CD4-positive, alpha-beta T cell treated with Interleukin-15 for 1 hour (primary cell): ENCODE results near the gene RAB40C.

Experiments used
- DNase-seq: peaks from one replicate; pipeline ENCODE4 v3.0.0-alpha.2; 2020

RAB40C gene

GRCh38 chr16:619476-620100 is 29.7 kb downstream of the RAB40C start:
- no peak for DNase-seq

DNA sequence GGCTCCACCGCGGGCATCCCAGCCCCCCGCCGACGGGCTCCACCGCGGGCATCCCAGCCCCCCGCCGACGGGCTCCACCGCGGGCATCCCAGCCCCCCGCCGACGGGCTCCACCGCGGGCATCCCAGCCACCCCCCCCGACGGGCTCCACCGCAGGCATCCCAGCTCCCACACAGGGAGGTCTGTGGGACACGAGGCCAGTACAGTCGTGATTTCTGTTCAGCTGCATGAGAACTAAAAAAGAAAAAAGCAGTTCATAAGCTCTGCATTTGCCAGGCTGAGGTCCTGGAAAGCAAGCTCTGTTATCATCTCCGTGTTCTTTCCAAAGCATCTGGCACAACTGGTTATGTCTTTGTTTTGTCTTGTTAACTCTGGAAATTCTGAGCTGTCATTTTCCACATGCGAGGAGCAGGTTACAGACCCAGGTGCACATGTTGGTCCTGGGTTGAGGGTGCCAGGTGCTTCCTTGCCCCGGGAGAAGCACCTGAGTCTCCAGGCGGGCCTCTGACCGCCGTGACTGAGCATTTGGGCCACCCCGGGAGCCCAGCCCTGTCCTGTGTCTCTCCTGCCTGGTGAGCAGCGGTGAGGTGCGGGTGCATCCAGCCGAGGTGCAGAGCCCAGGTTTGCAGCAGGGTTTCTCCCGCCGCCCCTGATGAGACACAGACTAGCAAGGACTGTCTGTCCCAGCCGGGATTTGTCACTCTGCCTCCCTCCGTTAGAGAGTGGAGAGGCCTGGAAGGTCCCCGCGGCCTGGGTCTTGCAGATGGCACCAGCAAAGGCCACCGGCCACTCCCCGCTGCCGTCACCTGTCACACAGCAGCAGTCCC is 31.0 kb downstream of the RAB40C start:
- DNase-seq = no peak

GRCh38 chr16:621526-622105 is 31.8 kb downstream of the RAB40C start:
- no peak for DNase-seq

GRCh38 chr16:622920-623280 is 33.0 kb downstream of the RAB40C start:
- no peak for DNase-seq

DNA sequence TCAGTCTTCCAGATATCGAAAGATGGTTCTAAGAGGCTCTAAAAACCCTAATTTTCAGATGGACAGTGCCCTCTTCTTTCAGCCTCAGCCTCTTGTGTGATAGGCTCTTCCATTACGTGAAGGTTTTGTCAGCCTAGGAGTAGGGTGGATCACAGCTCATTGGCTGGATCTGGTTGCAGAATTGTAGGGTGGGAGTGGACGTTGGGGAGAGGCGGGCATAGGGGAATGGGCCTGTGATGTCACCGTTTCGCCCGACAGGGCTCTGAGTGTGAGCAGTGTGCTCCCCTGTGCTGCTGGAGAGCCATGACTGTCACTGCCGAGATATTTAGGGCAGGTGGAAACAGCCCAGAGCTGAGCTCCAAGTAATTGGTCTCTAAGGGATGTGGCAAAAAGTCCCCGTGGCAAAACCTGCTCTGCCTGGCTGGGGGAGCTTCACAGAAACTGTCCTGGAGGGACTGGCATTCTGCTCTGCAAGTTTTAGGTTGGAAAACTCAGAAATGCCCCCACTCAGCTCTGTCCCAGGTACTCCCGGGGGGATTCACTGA is 34.7 kb downstream of the RAB40C start:
- DNase-seq = no peak

GRCh38 chr16:625117-625976 is 35.5 kb downstream of the RAB40C start:
- no peak for DNase-seq

DNA sequence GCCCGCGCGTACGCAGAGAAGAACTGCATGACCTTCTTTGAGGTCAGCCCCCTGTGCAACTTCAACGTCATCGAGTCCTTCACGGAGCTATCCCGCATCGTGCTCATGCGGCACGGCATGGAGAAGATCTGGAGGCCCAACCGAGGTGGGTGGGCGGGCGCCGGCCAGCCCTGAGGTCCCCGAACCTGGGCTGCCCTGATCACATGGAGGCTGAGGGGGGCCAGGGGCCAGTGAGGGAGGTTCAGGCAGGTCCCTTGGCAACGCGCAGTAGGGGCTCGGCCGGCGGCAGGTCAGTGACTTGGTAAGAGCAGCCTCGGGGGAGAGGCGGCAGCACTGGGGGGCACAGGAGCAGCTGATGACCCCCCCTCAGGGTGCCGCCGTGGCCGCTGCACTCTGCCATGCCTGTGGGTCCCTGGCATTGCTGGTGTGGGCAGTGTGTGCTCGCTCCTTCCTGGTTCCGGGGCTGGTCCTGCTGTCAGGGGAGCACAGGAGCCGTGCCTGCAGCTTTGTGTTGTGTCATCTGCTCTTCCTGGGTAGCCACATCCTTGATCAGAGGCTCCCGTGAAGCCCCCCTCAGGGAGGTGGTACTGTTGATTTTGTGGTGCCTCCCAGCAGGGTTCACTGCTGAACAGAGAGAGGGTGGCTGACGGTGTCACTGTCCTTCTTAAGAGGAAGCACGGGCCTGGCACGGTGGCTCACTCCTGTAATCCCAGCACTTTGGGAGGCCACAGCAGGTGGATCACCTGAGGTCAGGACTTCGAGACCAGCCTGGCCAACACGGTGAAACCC is 36.3 kb downstream of the RAB40C start:
- DNase-seq = no peak

- DNase-seq = no peak
These were observed 37.1 kb downstream of the RAB40C start for GRCh38 chr16:626787-627453.

GRCh38 chr16:627454-628239 is 37.8 kb downstream of the RAB40C start:
- DNase-seq = no peak

- DNase-seq = no peak
These were observed 38.6 kb downstream of the RAB40C start for GRCh38 chr16:628321-629061.

DNA sequence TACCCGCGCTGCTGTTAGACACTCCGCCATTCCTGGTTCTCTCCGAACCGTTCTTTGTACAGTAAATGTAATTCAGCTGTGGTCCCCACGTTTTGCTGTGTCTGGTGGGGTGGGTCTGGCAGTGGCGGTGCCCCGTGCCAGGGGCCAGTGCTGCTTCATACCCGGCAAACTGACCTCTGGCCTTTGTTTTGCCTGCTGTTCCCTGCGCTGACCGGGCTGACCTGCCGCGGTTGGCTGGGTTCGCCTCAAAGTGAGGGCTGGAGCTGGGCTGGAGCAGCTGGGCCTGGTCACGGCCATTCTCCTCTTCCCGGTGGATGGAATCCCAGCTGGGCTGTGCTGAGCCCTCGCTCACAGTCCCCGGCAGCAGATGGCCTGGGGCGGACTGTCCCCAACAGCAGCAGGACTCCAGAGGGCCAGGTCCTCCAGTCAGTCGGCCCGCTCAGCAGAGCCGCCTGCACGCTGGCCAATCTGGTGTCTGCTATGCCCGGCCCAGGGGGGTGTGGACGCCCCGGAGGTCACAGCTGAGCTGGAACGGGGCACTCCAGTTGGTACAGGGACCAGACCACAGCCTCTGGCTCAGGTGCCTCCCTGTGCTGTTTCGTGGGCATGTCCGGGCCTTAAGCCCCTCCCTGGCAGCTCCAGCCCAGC is 39.4 kb downstream of the RAB40C start:
- DNase-seq = no peak

DNA sequence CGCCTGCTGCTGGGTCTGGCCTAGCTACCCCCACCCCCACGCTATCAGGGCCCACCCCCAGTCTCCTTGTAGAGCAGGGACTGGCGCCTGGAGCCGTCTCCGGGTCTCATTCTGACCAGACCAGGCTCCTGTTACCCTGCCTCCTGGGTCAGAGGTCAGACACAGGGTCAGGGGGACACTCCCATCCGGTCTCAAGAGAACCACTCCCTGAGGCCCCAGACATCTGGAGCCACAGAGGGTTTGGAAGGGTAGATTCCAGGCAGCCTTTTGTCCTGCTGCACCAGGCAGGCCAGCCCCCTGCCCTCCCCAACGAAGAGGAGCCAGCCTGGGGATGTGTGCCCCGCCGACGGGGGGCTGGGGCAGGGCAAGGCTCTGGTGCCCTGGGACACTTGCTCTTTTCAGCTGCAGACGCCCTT is 40.0 kb downstream of the RAB40C start:
- no peak for DNase-seq

GRCh38 chr16:630249-630814 is 40.5 kb downstream of the RAB40C start:
- DNase-seq = no peak

DNA sequence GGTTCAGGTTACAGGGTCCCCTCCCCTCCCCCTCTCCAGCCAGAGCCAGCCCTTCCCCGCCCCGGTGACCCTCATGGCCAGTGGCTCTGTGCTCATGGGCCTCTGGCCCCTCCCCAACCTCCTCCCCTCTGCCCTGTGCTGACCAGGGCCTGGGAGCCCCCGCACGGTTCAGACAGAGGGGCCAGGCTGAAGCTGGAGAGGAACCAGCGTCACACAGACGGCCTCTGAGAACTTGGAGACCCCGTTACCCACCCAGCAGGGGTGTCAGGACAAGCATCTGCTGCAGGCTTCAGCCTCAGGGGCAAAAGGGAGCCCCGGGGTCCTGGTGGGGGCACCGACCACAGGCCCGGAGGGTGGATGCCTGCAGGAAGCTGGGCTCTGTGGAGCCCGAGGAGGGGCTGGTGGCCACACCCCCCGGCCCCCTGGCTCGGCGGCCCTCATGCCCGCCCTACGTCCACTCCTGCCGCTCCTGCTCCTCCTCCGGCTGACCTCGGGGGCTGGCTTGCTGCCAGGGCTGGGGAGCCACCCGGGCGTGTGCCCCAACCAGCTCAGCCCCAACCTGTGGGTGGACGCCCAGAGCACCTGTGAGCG is 41.0 kb downstream of the RAB40C start, which contains the start of gene WFIKKN1:
Gene WFIKKN1 (plus strand): TSS at position 171 of the 591 bp plus-strand sequence. CDS start 269 bp downstream, at position 440.
- DNase-seq = no peak

- DNase-seq = no peak
These were observed 42.0 kb downstream of the RAB40C start for GRCh38 chr16:631808-632358.

DNA sequence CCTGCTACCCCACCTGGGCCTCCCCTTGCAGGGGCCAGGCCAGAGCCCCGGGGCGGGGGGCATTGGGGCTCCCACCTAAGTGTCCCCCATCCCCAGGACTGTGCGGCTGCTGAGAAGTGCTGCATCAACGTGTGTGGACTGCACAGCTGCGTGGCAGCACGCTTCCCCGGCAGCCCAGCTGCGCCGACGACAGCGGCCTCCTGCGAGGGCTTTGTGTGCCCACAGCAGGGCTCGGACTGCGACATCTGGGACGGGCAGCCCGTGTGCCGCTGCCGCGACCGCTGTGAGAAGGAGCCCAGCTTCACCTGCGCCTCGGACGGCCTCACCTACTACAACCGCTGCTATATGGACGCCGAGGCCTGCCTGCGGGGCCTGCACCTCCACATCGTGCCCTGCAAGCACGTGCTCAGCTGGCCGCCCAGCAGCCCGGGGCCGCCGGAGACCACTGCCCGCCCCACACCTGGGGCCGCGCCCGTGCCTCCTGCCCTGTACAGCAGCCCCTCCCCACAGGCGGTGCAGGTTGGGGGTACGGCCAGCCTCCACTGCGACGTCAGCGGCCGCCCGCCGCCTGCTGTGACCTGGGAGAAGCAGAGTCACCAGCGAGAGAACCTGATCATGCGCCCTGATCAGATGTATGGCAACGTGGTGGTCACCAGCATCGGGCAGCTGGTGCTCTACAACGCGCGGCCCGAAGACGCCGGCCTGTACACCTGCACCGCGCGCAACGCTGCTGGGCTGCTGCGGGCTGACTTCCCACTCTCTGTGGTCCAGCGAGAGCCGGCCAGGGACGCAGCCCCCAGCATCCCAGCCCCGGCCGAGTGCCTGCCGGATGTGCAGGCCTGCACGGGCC is 42.8 kb downstream of the RAB40C start:
- no peak for DNase-seq
